K562 (cell line): ENCODE results near the gene ATF3. TPM values are rescaled to one million over a fixed set of nuclear protein-coding genes. Genes with fewer than 3 reads are reported as not detected.

Source experiments
- ATAC-seq: fragments of 200-7000 bp; cut with Tn5 transposase; 3 replicates; pipeline ENCODE4 v1.9.1; 2020; ENCODE audit warnings: moderate library complexity
- BruUV-seq: library from RNA; stranded (reverse); fragments of 400-500 nt; replicated peaks from 2 replicates; lab custom pipeline; 2021; lab: Mats Ljungman, UMichigan
- CTCF ChIA-PET: fragments of 300-600 bp; formaldehyde crosslinking; extraction: SDS; loops from one replicate; lab custom pipeline; 2021; ENCODE audit warnings: low intra/inter-chr PET ratio; lab: Yijun Ruan, JAX
- POLR2A ChIA-PET: fragments of 300-600, 350-650 bp; sonication (Branson Sonifier 250); formaldehyde crosslinking; extraction: SDS; loops from one replicate; lab custom pipeline; 2021; ENCODE audit warnings: antibody characterized with exemption, inconsistent platforms; lab: Yijun Ruan, JAX
- DNase-seq, 4 experiments: peaks; one replicate each; pipeline versions ENCODE4 v3.0.0 to v3.0.0-alpha.2; 2011 to 2018; ENCODE audit warnings: low spot score in 3 of 4, mixed read lengths in 3 of 4; ENCODE audit errors: extremely low read depth in 1 of 4
- FAIRE-seq: peaks from 2 replicates; lab custom pipeline; 2011; peaks lifted over from hg19 to GRCh38; lab: Jason Lieb, UNC
- H2AFZ ChIP-seq: 2 replicates; pipeline ENCODE4 v1.6.0; 2011; ENCODE audit warnings: low read depth, low read length, control low read depth, inconsistent platforms
- H3K27ac ChIP-seq: fragments of 200-600 bp; 3 replicates; pipeline ENCODE4 v1.8.0; 2011; ENCODE audit warnings: low read depth, mild to moderate bottlenecking, control low read depth, inconsistent platforms, low read length, moderate library complexity, mixed read lengths; ENCODE audit errors: extremely low read depth
- H3K27me3 ChIP-seq, 2 experiments: fragments of 300-600 bp in 1 of 2; 2 replicates in 1 of 2; 3 replicates in 1 of 2; pipeline versions ENCODE4 v1.6.0 to v1.8.0; 2011; ENCODE audit warnings: inconsistent platforms in 2 of 2, low read length in 2 of 2, mild to moderate bottlenecking in 1 of 2, mixed read lengths in 1 of 2, moderate library complexity in 1 of 2; ENCODE audit not compliant: control insufficient read depth in 2 of 2, insufficient read depth in 2 of 2
- H3K36me3 ChIP-seq: fragments of 300-600 bp; 3 replicates; pipeline ENCODE4 v1.8.0; 2011; ENCODE audit warnings: mild to moderate bottlenecking, low read length, inconsistent platforms; ENCODE audit not compliant: control insufficient read depth, insufficient read depth
- H3K4me1 ChIP-seq, 2 experiments: fragments of 200-600 bp in 1 of 2; replicated peaks in 1 of 2; 2 replicates in 1 of 2; 3 replicates in 1 of 2; pipeline versions ENCODE4 v1.5.1 to v1.8.0; 2011; ENCODE audit warnings: inconsistent platforms in 2 of 2, low read length in 2 of 2, mild to moderate bottlenecking in 1 of 2, mixed read lengths in 1 of 2, moderate library complexity in 1 of 2; ENCODE audit not compliant: control insufficient read depth in 2 of 2, insufficient read depth in 2 of 2
- H3K4me2 ChIP-seq: 2 replicates; pipeline ENCODE4 v1.6.1; 2011; ENCODE audit warnings: low read length, control low read depth, inconsistent platforms, mixed read lengths; ENCODE audit not compliant: insufficient read depth
- H3K4me3 ChIP-seq: fragments of 200-600 bp; sonication (generic), shearing (Covaris generic); 2 replicates; pipeline ENCODE4 v1.5.1; 2016; ENCODE audit warnings: control low read depth, inconsistent platforms
- H3K79me2 ChIP-seq: fragments of 200-600 bp; 3 replicates; pipeline ENCODE4 v1.8.0; 2011; ENCODE audit warnings: low read length, inconsistent platforms; ENCODE audit not compliant: control insufficient read depth, insufficient read depth
- H3K9ac ChIP-seq, 2 experiments: 2 replicates each; pipeline versions ENCODE4 v1.6.0 to v1.6.1; 2011; ENCODE audit warnings: low read depth in 2 of 2, low read length in 2 of 2, control low read depth in 1 of 2, inconsistent platforms in 1 of 2, mild to moderate bottlenecking in 1 of 2, mixed read lengths in 1 of 2; ENCODE audit not compliant: insufficient read depth in 1 of 2
- H3K9me1 ChIP-seq: one replicate; pipeline ENCODE4 v1.6.0; 2011; ENCODE audit warnings: inconsistent platforms, mild to moderate bottlenecking, low read length, moderate library complexity; ENCODE audit not compliant: control insufficient read depth, insufficient read depth
- H3K9me3 ChIP-seq: replicated peaks from 2 replicates; pipeline ENCODE4 v1.5.1; 2011; ENCODE audit warnings: low read depth, low read length, inconsistent platforms; ENCODE audit not compliant: control insufficient read depth, insufficient read depth
- H4K20me1 ChIP-seq: replicated peaks from 2 replicates; pipeline ENCODE4 v1.6.1; 2011; ENCODE audit warnings: low read length, inconsistent platforms, mixed read lengths; ENCODE audit not compliant: control insufficient read depth, insufficient read depth
- CBFA2T2 ChIP-seq: fragments of 450-650 bp; conservative IDR thresholded peaks from 2 replicates; pipeline ENCODE4 v1.6.1; 2017; ENCODE audit warnings: mild to moderate bottlenecking
- CCNT2 ChIP-seq: IDR thresholded peaks from 2 replicates; pipeline ENCODE4 v1.6.1; 2011; ENCODE audit warnings: borderline replicate concordance, low read depth, mild to moderate bottlenecking, moderate library complexity, mixed read lengths, low read length; ENCODE audit not compliant: insufficient read length; ENCODE audit errors: extremely low read depth
- FOS ChIP-seq: IDR thresholded peaks from 3 replicates; pipeline ENCODE4 v1.6.1; 2011; ENCODE audit not compliant: insufficient read length; ENCODE audit errors: extremely low read depth
- KLF6 ChIP-seq: fragments of 250-450 bp; sonication (Bioruptor Pico); IDR thresholded peaks from 2 replicates; pipeline ENCODE4 v1.4.0; 2020; ENCODE audit warnings: mild to moderate bottlenecking, moderate library complexity, borderline replicate concordance
- NFYB ChIP-seq: IDR thresholded peaks from 2 replicates; pipeline ENCODE4 v1.6.1; 2011; ENCODE audit warnings: mild to moderate bottlenecking, moderate library complexity; ENCODE audit not compliant: insufficient read length; ENCODE audit errors: extremely low read depth
- NR3C1 ChIP-seq: sonication (generic); formaldehyde crosslinking; IDR thresholded peaks from 2 replicates; pipeline ENCODE4 v1.8.1; 2022; ENCODE audit warnings: missing genetic modification reagents
- POU5F1 ChIP-seq: fragments of 150-350 bp; IDR thresholded peaks from 2 replicates; pipeline ENCODE4 v1.6.1; 2014; ENCODE audit warnings: borderline replicate concordance, low read length, low read depth, mild to moderate bottlenecking; ENCODE audit not compliant: partially characterized antibody
- ZKSCAN3 ChIP-seq: fragments of 250-450 bp; sonication (Bioruptor Pico); IDR thresholded peaks from 2 replicates; pipeline ENCODE4 v1.4.0; 2020
- ZNF3 ChIP-seq: fragments of 250-450 bp; sonication (Bioruptor Pico); IDR thresholded peaks from 2 replicates; pipeline ENCODE4 v1.5.0; 2021; ENCODE audit warnings: mild to moderate bottlenecking, moderate library complexity
- WGBS: fragments of 100-300 bp; shearing (Covaris generic); methylation state at CpG from one replicate; pipeline ENCODE4 v1.1.6; 2016; ENCODE audit warnings: low coverage, mixed read lengths; ENCODE audit not compliant: insufficient coverage; ENCODE audit errors: missing lambda C conversion rate; 5-methylcytosine and 5-hydroxymethylcytosine counted together
- in situ Hi-C: fragments of 300-500 bp; cut with MboI; formaldehyde crosslinking; loops from 4 replicates; pipeline ENCODE4 v1.15.0; 2018; ENCODE audit warnings: inconsistent platforms, mixed read lengths
- intact Hi-C: fragments of 100-400 bp; cut with micrococcal nuclease; formaldehyde crosslinking; loops from 2 replicates; pipeline ENCODE4 v1.14.2; 2022
- polyA plus RNA-seq, 8 experiments: library from polyadenylated mRNA; depleted of rRNA in 4 of 8; stranded (reverse) in 5 of 8; unstranded in 3 of 8; fragments of >200 nt; fragmentation: Nextera tagmentation in 2 of 8; fragmentation: Illumina TruSeq in 1 of 8; extraction: Ambion mirVana in 2 of 8; extraction: Trizol in 1 of 8; gene quantifications; 2 replicates each; pipeline versions ENCODE4 v1.2.1 to v1.2.3, GENCODE V29; 2011 to 2014; ENCODE audit warnings: inconsistent platforms in 1 of 8, missing spikeins in 1 of 8
- total RNA-seq, 7 experiments: library from RNA; depleted of rRNA in 6 of 7; stranded (reverse); fragments of >200 nt in 6 of 7; fragmentation: Illumina TruSeq in 2 of 7; extraction: Trizol in 2 of 7; gene quantifications; 2 replicates each; pipeline versions ENCODE4 v1.2.1 to v1.2.3, GENCODE V29; 2011 to 2021; ENCODE audit warnings: low replicate concordance in 1 of 7
- TF ChIP-seq, protein P1 (sequence below): fragments of 450-650 bp; formaldehyde crosslinking; IDR thresholded peaks from 2 replicates; pipeline ENCODE4 v1.4.0; 2022; ENCODE audit warnings: mild to moderate bottlenecking, moderate library complexity
- TF ChIP-seq, protein P2 (sequence below), 2 experiments: fragments of 150-350 bp in 1 of 2; IDR thresholded peaks; 2 replicates each; pipeline ENCODE4 v1.6.1; 2012 to 2016; ENCODE audit warnings: low read depth in 2 of 2, low read length in 2 of 2, mild to moderate bottlenecking in 1 of 2, moderate library complexity in 1 of 2

The ATF3 gene
- total and polyA plus RNA-seq, 9 of the 15 experiments (the other 6 are each of a cell fraction or from before 2014, with no cell fraction given) = 3.5 to 28.2 (median 19.8) TPM

- ATAC-seq = no peak
- H3K79me2 ChIP-seq = no peaks in the 10 kb centered on the region
- 12% methylated on average over 9 of the region's 10 CpGs for WGBS
- no peak for TF ChIP-seq ZNF3 (CRISPR knock-in tag)
- no peak for TF ChIP-seq CBFA2T2
- no peak for TF ChIP-seq NR3C1 (CRISPR knock-in tag)
- no peak for TF ChIP-seq NFYB
- TF ChIP-seq, protein P1, sequence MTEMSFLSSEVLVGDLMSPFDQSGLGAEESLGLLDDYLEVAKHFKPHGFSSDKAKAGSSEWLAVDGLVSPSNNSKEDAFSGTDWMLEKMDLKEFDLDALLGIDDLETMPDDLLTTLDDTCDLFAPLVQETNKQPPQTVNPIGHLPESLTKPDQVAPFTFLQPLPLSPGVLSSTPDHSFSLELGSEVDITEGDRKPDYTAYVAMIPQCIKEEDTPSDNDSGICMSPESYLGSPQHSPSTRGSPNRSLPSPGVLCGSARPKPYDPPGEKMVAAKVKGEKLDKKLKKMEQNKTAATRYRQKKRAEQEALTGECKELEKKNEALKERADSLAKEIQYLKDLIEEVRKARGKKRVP = no peak
- TF ChIP-seq KLF6 = no peak
- TF ChIP-seq CCNT2 = no peak
- no peak for TF ChIP-seq FOS
- TF ChIP-seq ZKSCAN3 (CRISPR knock-in tag) = no peak
- TF ChIP-seq POU5F1 = no peak
- TF ChIP-seq, protein P2, sequence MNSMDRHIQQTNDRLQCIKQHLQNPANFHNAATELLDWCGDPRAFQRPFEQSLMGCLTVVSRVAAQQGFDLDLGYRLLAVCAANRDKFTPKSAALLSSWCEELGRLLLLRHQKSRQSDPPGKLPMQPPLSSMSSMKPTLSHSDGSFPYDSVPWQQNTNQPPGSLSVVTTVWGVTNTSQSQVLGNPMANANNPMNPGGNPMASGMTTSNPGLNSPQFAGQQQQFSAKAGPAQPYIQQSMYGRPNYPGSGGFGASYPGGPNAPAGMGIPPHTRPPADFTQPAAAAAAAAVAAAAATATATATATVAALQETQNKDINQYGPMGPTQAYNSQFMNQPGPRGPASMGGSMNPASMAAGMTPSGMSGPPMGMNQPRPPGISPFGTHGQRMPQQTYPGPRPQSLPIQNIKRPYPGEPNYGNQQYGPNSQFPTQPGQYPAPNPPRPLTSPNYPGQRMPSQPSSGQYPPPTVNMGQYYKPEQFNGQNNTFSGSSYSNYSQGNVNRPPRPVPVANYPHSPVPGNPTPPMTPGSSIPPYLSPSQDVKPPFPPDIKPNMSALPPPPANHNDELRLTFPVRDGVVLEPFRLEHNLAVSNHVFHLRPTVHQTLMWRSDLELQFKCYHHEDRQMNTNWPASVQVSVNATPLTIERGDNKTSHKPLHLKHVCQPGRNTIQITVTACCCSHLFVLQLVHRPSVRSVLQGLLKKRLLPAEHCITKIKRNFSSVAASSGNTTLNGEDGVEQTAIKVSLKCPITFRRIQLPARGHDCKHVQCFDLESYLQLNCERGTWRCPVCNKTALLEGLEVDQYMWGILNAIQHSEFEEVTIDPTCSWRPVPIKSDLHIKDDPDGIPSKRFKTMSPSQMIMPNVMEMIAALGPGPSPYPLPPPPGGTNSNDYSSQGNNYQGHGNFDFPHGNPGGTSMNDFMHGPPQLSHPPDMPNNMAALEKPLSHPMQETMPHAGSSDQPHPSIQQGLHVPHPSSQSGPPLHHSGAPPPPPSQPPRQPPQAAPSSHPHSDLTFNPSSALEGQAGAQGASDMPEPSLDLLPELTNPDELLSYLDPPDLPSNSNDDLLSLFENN (IDR thresholded peaks at IDR 0.05; ENCODE audit: low read depth in 2 of 2, low read length in 2 of 2) = no peak
- in situ Hi-C loops = no loop called here
- H3K27me3 ChIP-seq = peaks cover 20 to 43% of the 10 kb centered on the region in 2 experiments; a peak in 4 of 5 replicates
- BruUV-seq = no TSS peak
- peaks cover 4% of the 10 kb centered on the region; the same call in 1 of the 2 replicates for H4K20me1 ChIP-seq
- CTCF ChIA-PET = interaction anchor here (0.6 to 1.9 kb wide), 3 partner anchors 116 to 330 kb away, joined by 3 to 14 read pairs (median 8); no protein-coding TSS in a partner anchor
- H3K9me1 ChIP-seq = no peaks in the 10 kb centered on the region
- POLR2A ChIA-PET = interaction anchor here (1.3 kb wide), 1 partner anchor 13 kb away, joined by 5 read pairs; no protein-coding TSS in a partner anchor
- FAIRE-seq = no peak
- no peak overlapping the region for H3K9ac ChIP-seq
- no peak overlapping the region for H3K4me3 ChIP-seq
- intact Hi-C loops = loop anchor here (5.0 kb wide), 2 partner anchors 316 to 401 kb away; no protein-coding TSS in a partner anchor
- peaks cover 3 to 11% of the 10 kb centered on the region in 2 experiments; a peak in 4 of 5 replicates for H3K4me1 ChIP-seq
- H3K4me2 ChIP-seq = no peak overlapping the region
- no peaks in the 10 kb centered on the region for H3K9me3 ChIP-seq
- no peak overlapping the region for H3K27ac ChIP-seq
- H3K36me3 ChIP-seq = no peaks in the 10 kb centered on the region
- no peak overlapping the region for H2AFZ ChIP-seq
- DNase-seq = no peak
Measured at GRCh38 chr1:212666116-212666775, 57.7 kb downstream of the ATF3 start.
